ENCODE measurements around the gene C11orf52.

C11orf52 gene

GRCh38 chr11:111939836-111940604, 21.3 kb downstream of the C11orf52 start:
- DNase-seq: no peak

- no peak for DNase-seq
Measured at GRCh38 chr11:111941963-111942362, 23.2 kb downstream of the C11orf52 start.

DNA sequence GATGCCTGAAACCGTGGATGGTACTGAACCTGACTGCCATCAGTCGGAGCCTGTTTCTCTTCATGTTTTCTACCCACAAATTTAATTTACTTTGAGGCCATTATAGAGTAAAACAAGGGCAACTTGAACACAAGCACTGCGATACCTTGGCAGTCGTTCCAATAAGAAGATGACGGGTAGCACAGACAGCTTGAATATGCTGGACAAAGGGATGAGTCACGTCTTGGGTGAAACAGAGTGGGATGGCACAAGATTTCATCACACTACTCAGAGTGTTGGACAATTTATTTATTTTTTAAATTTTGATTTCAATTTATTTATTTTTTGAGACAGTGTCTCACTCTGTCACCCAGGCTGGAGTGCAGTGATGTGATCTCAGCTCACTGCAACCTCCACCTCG, 24.1 kb downstream of the C11orf52 start:
- no peak for DNase-seq

GRCh38 chr11:111944139-111944538, 25.4 kb downstream of the C11orf52 start:
- DNase-seq: no peak

DNA sequence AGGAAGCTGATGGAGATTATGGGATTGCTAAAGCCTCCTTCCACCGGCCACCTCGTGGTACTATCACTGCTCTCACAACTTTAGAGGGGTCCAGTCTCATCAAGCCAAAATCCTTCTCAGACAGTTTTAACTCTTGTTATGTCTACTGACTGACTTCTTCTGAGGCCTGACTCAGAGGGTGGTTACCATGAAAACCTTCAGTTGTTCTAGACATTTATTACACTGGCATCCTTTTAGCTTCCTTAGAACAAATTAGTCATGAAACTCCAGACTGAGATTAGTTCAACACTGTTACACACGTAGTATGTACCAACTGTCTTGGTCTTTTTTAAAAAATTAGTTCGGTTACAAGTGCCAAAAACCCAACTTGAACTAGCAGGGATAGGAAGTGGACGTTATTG, 25.9 kb downstream of the C11orf52 start:
- DNase-seq: no peak

DNA sequence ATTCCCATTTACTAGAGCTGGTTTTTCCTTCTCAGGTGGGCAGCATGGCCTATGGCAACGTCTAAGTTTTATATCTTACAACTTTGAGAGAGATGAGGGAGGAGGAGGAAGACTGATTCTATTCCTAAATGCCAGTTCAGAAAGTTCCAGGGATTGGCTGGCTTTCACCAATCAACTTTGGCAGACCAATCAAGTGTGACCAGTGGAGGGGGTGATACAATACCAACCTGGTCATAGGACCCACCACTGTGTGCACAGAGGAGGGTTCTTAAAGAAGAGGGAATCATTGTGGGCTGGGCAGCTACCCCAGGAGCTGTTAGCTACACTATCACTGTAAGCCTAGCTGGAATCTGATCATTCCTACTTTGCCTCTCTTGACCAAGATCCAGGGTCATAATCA, 26.5 kb downstream of the C11orf52 start:
- no peak for DNase-seq

DNA sequence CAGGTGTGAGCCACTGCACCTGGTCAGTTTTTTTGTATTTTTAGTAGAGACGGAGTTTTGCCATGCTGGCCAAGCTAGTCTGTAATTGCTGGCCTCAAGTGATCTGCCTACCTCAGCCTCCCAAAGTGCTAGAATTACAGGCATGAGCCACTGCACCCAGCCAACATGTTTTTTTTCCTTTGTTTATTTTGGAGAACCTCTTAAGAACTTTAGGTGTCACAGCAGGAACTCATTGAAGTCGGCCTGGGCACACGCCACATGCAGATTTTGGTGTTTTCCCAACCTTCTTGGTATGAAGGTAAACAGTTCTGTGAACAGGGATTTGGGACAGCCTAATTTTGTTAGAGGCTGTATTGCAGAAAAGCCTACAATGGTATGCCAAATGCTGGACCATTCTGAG, 27.8 kb downstream of the C11orf52 start:
- DNase-seq: no peak

- DNase-seq: no peak
Measured at GRCh38 chr11:111947143-111947542, 28.4 kb downstream of the C11orf52 start.

DNA sequence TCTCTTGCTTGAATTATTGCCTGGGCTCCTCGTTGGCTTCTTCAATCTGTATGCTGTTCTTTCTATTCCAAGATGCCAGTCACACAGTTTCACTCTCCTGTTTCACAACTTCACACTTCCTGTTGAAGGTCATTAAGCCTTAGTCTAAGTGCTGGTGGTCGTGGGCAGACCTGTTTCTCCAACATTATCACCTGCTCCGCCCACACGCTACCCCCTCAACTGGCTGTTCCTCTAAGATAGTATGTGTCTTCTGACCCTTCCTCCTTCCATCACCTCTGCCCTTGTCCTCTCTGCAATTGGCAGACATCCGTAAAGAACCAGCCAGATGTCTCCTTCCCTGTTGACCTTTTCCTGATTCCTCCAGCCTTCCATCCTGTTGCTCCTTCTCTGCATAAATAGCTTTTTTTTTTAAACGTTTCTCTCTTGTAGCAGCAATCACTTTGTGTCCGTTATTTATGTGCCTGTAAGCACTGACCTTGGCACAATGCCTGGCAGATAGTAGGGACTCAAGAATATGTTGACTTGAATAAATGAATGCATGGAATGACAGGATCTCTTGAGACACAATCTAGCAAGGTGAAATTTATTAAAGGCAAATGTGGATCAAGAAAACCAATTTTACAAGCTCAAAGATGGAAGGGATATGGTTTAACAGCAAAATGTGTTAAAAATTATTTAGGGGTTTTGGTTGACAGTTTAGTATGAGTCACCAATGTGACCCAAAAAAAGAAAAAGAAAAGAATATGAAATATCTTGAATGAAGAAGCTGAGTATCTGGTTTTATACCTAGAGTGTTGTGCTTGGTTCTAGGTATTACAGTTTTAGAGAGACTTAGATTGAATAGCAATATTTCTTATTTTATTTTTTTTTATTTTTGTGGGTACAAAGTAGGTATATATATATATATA, 31.1 kb downstream of the C11orf52 start:
- no peak for DNase-seq

DNA sequence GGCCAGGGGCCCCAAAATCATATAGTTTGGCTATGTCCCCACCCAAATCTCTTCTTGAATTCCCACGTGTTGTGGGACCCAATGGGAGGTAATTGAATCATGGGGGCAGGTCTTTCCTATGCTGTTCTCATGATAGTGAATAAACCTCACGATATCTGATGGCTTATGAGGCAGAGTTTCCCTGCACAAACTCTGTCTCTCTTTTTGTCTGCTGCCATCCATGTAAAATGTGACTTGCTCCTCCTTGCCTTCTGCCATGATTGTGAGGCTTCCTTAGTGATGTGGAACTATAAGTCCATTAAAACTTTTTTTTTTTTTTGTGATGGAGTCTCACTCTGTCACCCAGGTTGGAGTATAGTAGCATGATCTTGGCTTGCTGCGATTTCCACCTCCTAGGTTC, 32.9 kb downstream of the C11orf52 start:
- no peak for DNase-seq

- no peak for DNase-seq
Measured at GRCh38 chr11:111954154-111954553, 35.4 kb downstream of the C11orf52 start.

GRCh38 chr11:111957663-111958444, 39.1 kb downstream of the C11orf52 start:
- no peak for DNase-seq

- no peak for DNase-seq
Measured at GRCh38 chr11:111960916-111961315, 42.2 kb downstream of the C11orf52 start.

DNA sequence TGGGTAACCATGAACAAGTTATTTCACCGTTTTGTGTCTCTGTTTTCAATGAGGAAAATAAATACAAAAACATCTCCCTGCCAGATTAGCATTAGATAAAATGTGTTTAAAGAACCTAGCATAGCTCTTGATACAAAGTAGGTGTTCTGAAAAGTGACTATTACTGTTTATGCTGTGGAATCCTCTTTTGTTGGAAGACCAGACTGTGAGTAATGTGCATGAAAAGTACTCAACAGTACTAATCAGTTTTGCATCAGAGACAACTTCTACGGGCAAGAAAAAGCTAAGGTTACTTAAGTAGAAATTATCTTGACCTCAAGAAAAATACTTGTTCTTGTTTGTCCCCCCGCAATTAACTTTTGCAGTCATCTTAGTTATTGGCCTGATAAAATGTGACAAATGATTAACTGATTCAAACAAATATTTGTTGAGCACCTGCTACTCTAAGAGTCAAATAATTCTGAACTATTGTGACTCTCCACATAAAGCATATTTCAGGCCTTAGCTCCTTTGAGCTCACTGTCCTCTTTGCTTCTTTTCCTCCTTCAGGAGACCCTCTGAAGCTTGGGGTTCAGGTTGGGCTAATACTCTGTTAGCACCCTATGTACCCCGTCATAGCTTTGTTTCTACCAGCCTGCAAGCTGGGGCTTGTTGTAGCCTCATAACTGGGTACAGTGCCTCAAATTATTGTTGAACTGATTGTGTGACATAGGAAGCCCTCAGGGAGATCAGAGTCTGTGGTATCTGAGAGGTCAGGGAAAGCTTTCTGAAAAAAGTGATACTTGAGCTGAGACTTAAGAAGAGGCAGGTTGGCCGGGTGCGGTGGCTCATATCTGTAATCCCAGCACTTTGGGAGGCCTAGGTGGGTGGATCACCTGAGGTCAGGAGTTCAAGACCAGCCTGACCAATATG, 42.9 kb downstream of the C11orf52 start:
- DNase-seq: no peak

DNA sequence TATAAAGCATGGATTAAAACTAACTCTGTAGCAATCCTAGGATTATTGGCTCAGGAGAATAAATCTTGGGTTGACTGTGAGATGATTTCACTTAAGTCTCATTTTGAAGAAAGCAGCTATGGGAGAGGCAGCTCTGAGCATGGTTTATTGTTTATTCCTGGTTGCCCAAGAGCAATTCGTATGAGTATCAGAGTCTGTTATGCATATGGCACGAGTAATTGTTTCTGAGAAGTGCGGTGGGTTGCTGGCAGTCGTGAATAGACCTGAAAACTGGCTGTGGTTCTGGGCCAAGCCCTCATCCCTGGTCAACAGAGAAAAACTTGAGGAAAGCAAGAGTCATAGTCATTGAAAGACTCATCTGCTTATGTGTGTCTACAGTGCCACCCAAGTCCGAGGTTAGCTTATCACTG, 45.2 kb downstream of the C11orf52 start:
- no peak for DNase-seq

- DNase-seq: no peak
Measured at GRCh38 chr11:111966678-111967077, 48.0 kb downstream of the C11orf52 start.

- no peak for DNase-seq
Measured at GRCh38 chr11:111967649-111968048, 48.9 kb downstream of the C11orf52 start.

DNA sequence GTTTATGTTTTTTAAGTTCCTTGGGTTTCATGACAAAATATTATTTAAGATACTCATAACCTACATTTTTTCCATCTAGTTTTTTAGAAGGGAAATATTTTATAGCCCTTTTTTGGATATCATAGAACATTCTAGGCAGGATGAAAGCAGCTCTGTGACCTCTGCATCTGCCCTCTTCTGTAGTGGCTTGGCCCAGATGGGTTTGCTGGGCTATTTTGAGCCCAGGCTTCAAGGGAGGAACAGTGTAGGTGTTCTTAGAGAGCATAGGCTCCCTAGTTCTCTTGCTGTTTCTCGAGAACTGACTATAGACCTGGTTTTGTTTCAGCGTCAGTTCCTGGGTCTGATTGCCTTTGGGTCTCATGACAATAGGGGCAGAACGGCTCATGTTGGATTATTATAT, 50.6 kb downstream of the C11orf52 start:
- DNase-seq: no peak

GRCh38 chr11:111974446-111974845, 55.7 kb downstream of the C11orf52 start:
- no peak for DNase-seq

DNA sequence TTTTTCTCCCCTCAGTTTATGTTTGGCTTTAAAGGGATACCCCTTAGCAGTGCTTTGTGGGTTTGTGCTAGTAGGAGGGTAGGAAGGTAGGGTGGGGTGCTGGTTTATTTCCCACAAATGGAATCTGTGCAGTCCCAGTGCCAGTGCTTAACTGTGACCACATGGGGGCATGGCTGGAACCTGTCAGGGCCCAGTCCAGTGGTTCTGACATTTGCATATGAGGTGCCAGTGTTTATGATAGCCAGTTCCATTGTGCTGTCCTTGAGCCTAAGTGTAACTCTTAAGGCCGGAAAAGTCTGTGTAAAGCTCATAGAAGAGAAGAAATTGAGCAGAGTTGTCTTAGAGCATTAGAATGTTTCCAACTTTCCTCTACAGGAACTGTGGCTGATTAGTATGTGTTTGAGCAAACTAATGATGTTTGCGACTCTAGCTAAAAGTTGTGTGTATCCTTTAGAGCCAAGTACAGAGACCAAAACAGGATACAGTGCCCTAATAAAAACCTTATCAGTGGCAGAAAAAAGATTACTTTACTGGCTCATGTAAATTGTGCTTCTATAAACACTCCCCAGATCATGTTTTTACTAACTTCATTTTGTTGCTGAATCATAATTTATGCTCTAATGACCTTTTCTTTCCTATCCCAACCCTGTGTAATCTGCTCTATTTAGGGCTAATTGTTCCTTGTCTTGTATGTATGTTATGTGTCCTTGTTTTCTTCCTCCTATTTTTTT, 56.5 kb downstream of the C11orf52 start:
- no peak for DNase-seq

GRCh38 chr11:111976119-111976766, 57.5 kb downstream of the C11orf52 start:
- DNase-seq: no peak

Measured in CD4-positive, alpha-beta T cell treated with Interferon alpha-2 for 1 hour (primary cell).